Measurements from ENCODE around the gene PLEKHA8.

The PLEKHA8 gene

GRCh38 chr7:30144657-30145306, 116.6 kb downstream of the PLEKHA8 start:
- no peak for DNase-seq (ENCODE audit: low read depth, low spot score)

GRCh38 chr7:30145426-30145970, 117.3 kb downstream of the PLEKHA8 start:
- no peak for DNase-seq (ENCODE audit: low read depth, low spot score)

GRCh38 chr7:30146127-30146612, 118.0 kb downstream of the PLEKHA8 start:
- DNase-seq (ENCODE audit: low read depth, low spot score) = no peak

- no peak for DNase-seq (ENCODE audit: low read depth, low spot score)
Observed at GRCh38 chr7:30147223-30147622, 119.0 kb downstream of the PLEKHA8 start.

GRCh38 chr7:30147785-30148184, 119.6 kb downstream of the PLEKHA8 start:
- no peak for DNase-seq (ENCODE audit: low read depth, low spot score)

GRCh38 chr7:30148426-30148825, 120.2 kb downstream of the PLEKHA8 start:
- no peak for DNase-seq (ENCODE audit: low read depth, low spot score)

GRCh38 chr7:30148951-30149459, 120.8 kb downstream of the PLEKHA8 start:
- DNase-seq (ENCODE audit: low read depth, low spot score) = no peak

- no peak for DNase-seq (ENCODE audit: low read depth, low spot score)
Observed at GRCh38 chr7:30149640-30150272, 121.5 kb downstream of the PLEKHA8 start.

GRCh38 chr7:30150711-30151110, 122.5 kb downstream of the PLEKHA8 start:
- no peak for DNase-seq (ENCODE audit: low read depth, low spot score)

- DNase-seq (ENCODE audit: low read depth, low spot score) = no peak
Observed at GRCh38 chr7:30154111-30154587, 125.9 kb downstream of the PLEKHA8 start.

GRCh38 chr7:30155481-30155880, 127.3 kb downstream of the PLEKHA8 start:
- DNase-seq (ENCODE audit: low read depth, low spot score) = no peak

- no peak for DNase-seq (ENCODE audit: low read depth, low spot score)
Observed at GRCh38 chr7:30157204-30157603, 129.0 kb downstream of the PLEKHA8 start.

- DNase-seq (ENCODE audit: low read depth, low spot score) = no peak
Observed at GRCh38 chr7:30159163-30159562, 131.0 kb downstream of the PLEKHA8 start.

GRCh38 chr7:30159698-30160143, 131.5 kb downstream of the PLEKHA8 start:
- no peak for DNase-seq (ENCODE audit: low read depth, low spot score)

GRCh38 chr7:30160329-30160728, 132.1 kb downstream of the PLEKHA8 start:
- DNase-seq (ENCODE audit: low read depth, low spot score) = no peak

- no peak for DNase-seq (ENCODE audit: low read depth, low spot score)
Observed at GRCh38 chr7:30162133-30162532, 133.9 kb downstream of the PLEKHA8 start.

- DNase-seq (ENCODE audit: low read depth, low spot score) = no peak
Observed at GRCh38 chr7:30162622-30163124, 134.5 kb downstream of the PLEKHA8 start.

GRCh38 chr7:30163231-30163894, 135.2 kb downstream of the PLEKHA8 start:
- no peak for DNase-seq (ENCODE audit: low read depth, low spot score)

GRCh38 chr7:30164567-30164966, 136.4 kb downstream of the PLEKHA8 start:
- DNase-seq (ENCODE audit: low read depth, low spot score) = no peak

GRCh38 chr7:30165590-30165989, 137.4 kb downstream of the PLEKHA8 start:
- DNase-seq (ENCODE audit: low read depth, low spot score) = no peak

- DNase-seq (ENCODE audit: low read depth, low spot score) = no peak
Observed at GRCh38 chr7:30166155-30166840, 138.1 kb downstream of the PLEKHA8 start.

Data from iPS DF 19.7 (cell line).